H9 (cell line): ENCODE results near the gene ADGRG1. TPM values are rescaled to one million over a fixed set of nuclear protein-coding genes. Genes with fewer than 3 reads are reported as not detected.
A peak's percentile ranks its signal among the peaks of the same experiment; 100 is the strongest.

Experiments used
- DNase-seq: peaks from one replicate; pipeline ENCODE4 v3.0.0-alpha.2; 2017
- H2AFZ ChIP-seq: one replicate; pipeline ENCODE4 v1.6.1; 2013; ENCODE audit warnings: mild to moderate bottlenecking, low read length, control low read depth, moderate library complexity
- H2AK5ac ChIP-seq: 2 replicates; pipeline ENCODE4 v1.6.1; 2013; ENCODE audit warnings: low read length, control low read depth, mixed read lengths; ENCODE audit not compliant: insufficient read length
- H2BK120ac ChIP-seq: one replicate; pipeline ENCODE4 v1.6.1; 2013; ENCODE audit warnings: low read depth, mild to moderate bottlenecking, low read length, control low read depth, inconsistent platforms; ENCODE audit not compliant: poor library complexity, severe bottlenecking
- H2BK12ac ChIP-seq: 2 replicates; pipeline ENCODE4 v1.6.1; 2013; ENCODE audit warnings: low read length, control low read depth, mixed read lengths, low read depth; ENCODE audit not compliant: insufficient read length
- H2BK15ac ChIP-seq: 2 replicates; pipeline ENCODE4 v1.6.1; 2013; ENCODE audit warnings: low read depth, low read length, control low read depth
- H2BK20ac ChIP-seq: one replicate; pipeline ENCODE4 v1.6.1; 2013; ENCODE audit warnings: low read depth, mild to moderate bottlenecking, low read length, control low read depth, inconsistent platforms; ENCODE audit not compliant: poor library complexity, severe bottlenecking
- H2BK5ac ChIP-seq: 2 replicates; pipeline ENCODE4 v1.6.1; 2013; ENCODE audit warnings: low read length, control low read depth, mixed read lengths; ENCODE audit not compliant: insufficient read length
- H3K14ac ChIP-seq: 2 replicates; pipeline ENCODE4 v1.6.1; 2013; ENCODE audit warnings: low read length, control low read depth; ENCODE audit not compliant: insufficient read depth
- H3K18ac ChIP-seq: 2 replicates; pipeline ENCODE4 v1.6.1; 2013; ENCODE audit warnings: low read depth, mild to moderate bottlenecking, mixed read lengths, low read length, control low read depth; ENCODE audit not compliant: insufficient read length
- H3K23ac ChIP-seq: 2 replicates; pipeline ENCODE4 v1.6.1; 2013; ENCODE audit warnings: low read length, control low read depth, mixed read lengths, low read depth; ENCODE audit not compliant: insufficient read length
- H3K23me2 ChIP-seq: 2 replicates; pipeline ENCODE4 v1.6.1; 2013; ENCODE audit warnings: low read depth, mild to moderate bottlenecking, mixed read lengths, low read length, control low read depth; ENCODE audit not compliant: insufficient read length, poor library complexity, severe bottlenecking
- H3K27ac ChIP-seq: 2 replicates; pipeline ENCODE4 v1.5.1; 2013; ENCODE audit warnings: low read length, control low read depth, mixed read lengths, low read depth; ENCODE audit not compliant: insufficient read length
- H3K27me3 ChIP-seq: 2 replicates; pipeline ENCODE4 v1.6.1; 2013; ENCODE audit warnings: low read length, control low read depth, inconsistent platforms; ENCODE audit not compliant: insufficient read depth
- H3K4ac ChIP-seq: 2 replicates; pipeline ENCODE4 v1.6.1; 2013; ENCODE audit warnings: low read depth, mild to moderate bottlenecking, control low read depth, inconsistent platforms, low read length, moderate library complexity
- H3K4me1 ChIP-seq: 2 replicates; pipeline ENCODE4 v1.6.1; 2013; ENCODE audit warnings: low read length, control low read depth, inconsistent platforms; ENCODE audit not compliant: insufficient read depth
- H3K4me2 ChIP-seq: 2 replicates; pipeline ENCODE4 v1.6.1; 2013; ENCODE audit warnings: low read length, control low read depth, mixed read lengths; ENCODE audit not compliant: insufficient read length, insufficient read depth
- H3K56ac ChIP-seq: 2 replicates; pipeline ENCODE4 v1.6.1; 2013; ENCODE audit warnings: low read depth, mild to moderate bottlenecking, mixed read lengths, low read length, control low read depth; ENCODE audit not compliant: insufficient read length
- H3K79me1 ChIP-seq: 2 replicates; pipeline ENCODE4 v1.6.1; 2013; ENCODE audit warnings: low read depth, mild to moderate bottlenecking, moderate library complexity, low read length, control low read depth, inconsistent platforms; ENCODE audit not compliant: insufficient read depth, poor library complexity, severe bottlenecking
- H3K79me2 ChIP-seq: 2 replicates; pipeline ENCODE4 v1.6.1; 2013; ENCODE audit warnings: low read length, control low read depth, inconsistent platforms; ENCODE audit not compliant: insufficient read depth
- H3K9ac ChIP-seq: 2 replicates; pipeline ENCODE4 v1.6.1; 2013; ENCODE audit warnings: low read length, control low read depth, mixed read lengths; ENCODE audit not compliant: insufficient read length; ENCODE audit errors: extremely low read depth
- H3K9me3 ChIP-seq: one replicate; pipeline ENCODE4 v1.6.1; 2013; ENCODE audit warnings: low read depth, low read length, inconsistent platforms; ENCODE audit not compliant: control insufficient read depth
- H3T11ph ChIP-seq: one replicate; pipeline ENCODE4 v1.6.1; 2013; ENCODE audit warnings: mild to moderate bottlenecking, low read length, control low read depth, inconsistent platforms
- H4K20me1 ChIP-seq: one replicate; pipeline ENCODE4 v1.6.1; 2013; ENCODE audit not compliant: control insufficient read depth, insufficient read length, insufficient read depth
- H4K5ac ChIP-seq: 2 replicates; pipeline ENCODE4 v1.6.1; 2013; ENCODE audit warnings: low read depth, mild to moderate bottlenecking, mixed read lengths, low read length, control low read depth; ENCODE audit not compliant: insufficient read length
- H4K8ac ChIP-seq: replicated peaks from 2 replicates; pipeline ENCODE4 v1.6.1; 2013; ENCODE audit warnings: low read length, control low read depth, mixed read lengths, low read depth; ENCODE audit not compliant: insufficient read length
- H4K91ac ChIP-seq: 2 replicates; pipeline ENCODE4 v1.6.1; 2013; ENCODE audit warnings: low read depth, mild to moderate bottlenecking, moderate library complexity, mixed read lengths, low read length, control low read depth; ENCODE audit not compliant: insufficient read length
- H3K27ac Mint-ChIP-seq, 3 experiments: 2 replicates in 2 of 3; 3 replicates in 1 of 3; pipeline ENCODE4 v1.8.0; 2020 to 2021; ENCODE audit warnings: mixed read lengths in 3 of 3, mild to moderate bottlenecking in 1 of 3, moderate library complexity in 1 of 3
- H3K27me3 Mint-ChIP-seq: 2 replicates; pipeline ENCODE4 v1.8.0; 2021; ENCODE audit warnings: low read depth, mild to moderate bottlenecking, moderate library complexity, mixed read lengths
- H3K36me3 Mint-ChIP-seq, 3 experiments: 2 replicates in 2 of 3; 3 replicates in 1 of 3; pipeline ENCODE4 v1.8.0; 2020 to 2021; ENCODE audit warnings: low read depth in 3 of 3, mixed read lengths in 3 of 3; ENCODE audit not compliant: insufficient read depth in 1 of 3
- H3K4me1 Mint-ChIP-seq, 2 experiments: 2 replicates each; pipeline ENCODE4 v1.8.0; 2020; ENCODE audit warnings: mixed read lengths in 2 of 2
- H3K4me3 Mint-ChIP-seq, 2 experiments: 2 replicates in 1 of 2; 3 replicates in 1 of 2; pipeline ENCODE4 v1.8.0; 2020 to 2021; ENCODE audit warnings: mild to moderate bottlenecking in 2 of 2, mixed read lengths in 2 of 2, moderate library complexity in 1 of 2
- H3K9me3 Mint-ChIP-seq, 2 experiments: 2 replicates in 1 of 2; 3 replicates in 1 of 2; pipeline ENCODE4 v1.8.0; 2020; ENCODE audit warnings: mild to moderate bottlenecking in 2 of 2, mixed read lengths in 2 of 2, moderate library complexity in 1 of 2
- CTCF ChIP-seq: fragments of 200-600 bp; sonication (generic); conservative IDR thresholded peaks from 3 replicates; pipeline ENCODE4 v1.8.0; 2021; ENCODE audit warnings: antibody characterized with exemption, mild to moderate bottlenecking
- WGBS: extraction: QIAGEN DNeasy Blood & Tissue Kit; methylation state at CpG from one replicate; pipeline ENCODE4 v1.1.7; 2013; ENCODE audit warnings: missing lambda C conversion rate, low lambda C conversion rate, mixed read lengths; ENCODE audit not compliant: insufficient read length; ENCODE audit errors: extremely low coverage; 5-methylcytosine and 5-hydroxymethylcytosine counted together
- total RNA-seq: library from RNA; stranded (reverse); gene quantifications from 2 replicates; pipeline ENCODE4 v1.2.1, GENCODE V29; 2021

The ADGRG1 gene
- total RNA-seq, 1 experiment from 2014 or later: 1.1 TPM

- no peak overlapping the region for H3K4ac ChIP-seq
- H3K23me2 ChIP-seq: peaks cover 3% of the 10 kb centered on the region
- H3K9me3 ChIP-seq: no peaks in the 10 kb centered on the region
- H2BK12ac ChIP-seq: no peak overlapping the region
- no peaks in the 10 kb centered on the region for H3K79me1 ChIP-seq
- H2BK20ac ChIP-seq: no peak overlapping the region
- H3T11ph ChIP-seq: no peak overlapping the region
- H3K27ac Mint-ChIP-seq: peak overlapping the region in 1 of 3 experiments; percentile 20; a peak in 2 of 7 replicates
- H2BK15ac ChIP-seq: no peak overlapping the region
- DNase-seq: no peak
- H4K8ac ChIP-seq: no peak overlapping the region
- no peak overlapping the region for H3K27ac ChIP-seq
- no peak overlapping the region for H3K4me2 ChIP-seq
- no peak overlapping the region for H4K91ac ChIP-seq
- H3K18ac ChIP-seq: no peak overlapping the region
- H3K9ac ChIP-seq: no peak overlapping the region
- H4K5ac ChIP-seq: no peak overlapping the region
- WGBS: no CpG with 5 or more reads among the region's 17 CpGs
- no peaks in the 10 kb centered on the region; the same call in 1 of the 2 replicates for H3K4me1 ChIP-seq
- H3K14ac ChIP-seq: no peak overlapping the region
- H3K36me3 Mint-ChIP-seq: no peaks in the 10 kb centered on the region; a peak in 1 of 7 replicates
- no peak overlapping the region for H3K4me3 Mint-ChIP-seq
- H3K4me1 Mint-ChIP-seq: peaks cover 34 to 76% of the 10 kb centered on the region in 2 experiments
- no peak overlapping the region for H2BK5ac ChIP-seq
- TF ChIP-seq CTCF: no peak
- no peak overlapping the region for H3K23ac ChIP-seq
- no peak overlapping the region for H2AFZ ChIP-seq
- peaks cover 12% of the 10 kb centered on the region for H3K27me3 Mint-ChIP-seq
- no peak overlapping the region for H3K56ac ChIP-seq
- H3K79me2 ChIP-seq: no peaks in the 10 kb centered on the region
- no peaks in the 10 kb centered on the region for H3K27me3 ChIP-seq
- no peak overlapping the region for H2BK120ac ChIP-seq
- H4K20me1 ChIP-seq: peaks cover 3% of the 10 kb centered on the region
- no peak overlapping the region for H2AK5ac ChIP-seq
- H3K9me3 Mint-ChIP-seq: peaks cover 0 to 3% of the 10 kb centered on the region in 2 experiments; a peak in 2 of 5 replicates
These were observed 3.5 kb upstream of the ADGRG1 start for GRCh38 chr16:57624806-57625500.
